ENCODE measurements around the gene FOXK2. TPM values are rescaled to one million over a fixed set of nuclear protein-coding genes. Genes with fewer than 3 reads are reported as not detected.

FOXK2 gene
- 1 to 10 TPM; 2.5 to 6.0 (median 4.4) TPM for polyA plus RNA-seq (ENCODE audit: low read depth in 6 of 6)

DNA sequence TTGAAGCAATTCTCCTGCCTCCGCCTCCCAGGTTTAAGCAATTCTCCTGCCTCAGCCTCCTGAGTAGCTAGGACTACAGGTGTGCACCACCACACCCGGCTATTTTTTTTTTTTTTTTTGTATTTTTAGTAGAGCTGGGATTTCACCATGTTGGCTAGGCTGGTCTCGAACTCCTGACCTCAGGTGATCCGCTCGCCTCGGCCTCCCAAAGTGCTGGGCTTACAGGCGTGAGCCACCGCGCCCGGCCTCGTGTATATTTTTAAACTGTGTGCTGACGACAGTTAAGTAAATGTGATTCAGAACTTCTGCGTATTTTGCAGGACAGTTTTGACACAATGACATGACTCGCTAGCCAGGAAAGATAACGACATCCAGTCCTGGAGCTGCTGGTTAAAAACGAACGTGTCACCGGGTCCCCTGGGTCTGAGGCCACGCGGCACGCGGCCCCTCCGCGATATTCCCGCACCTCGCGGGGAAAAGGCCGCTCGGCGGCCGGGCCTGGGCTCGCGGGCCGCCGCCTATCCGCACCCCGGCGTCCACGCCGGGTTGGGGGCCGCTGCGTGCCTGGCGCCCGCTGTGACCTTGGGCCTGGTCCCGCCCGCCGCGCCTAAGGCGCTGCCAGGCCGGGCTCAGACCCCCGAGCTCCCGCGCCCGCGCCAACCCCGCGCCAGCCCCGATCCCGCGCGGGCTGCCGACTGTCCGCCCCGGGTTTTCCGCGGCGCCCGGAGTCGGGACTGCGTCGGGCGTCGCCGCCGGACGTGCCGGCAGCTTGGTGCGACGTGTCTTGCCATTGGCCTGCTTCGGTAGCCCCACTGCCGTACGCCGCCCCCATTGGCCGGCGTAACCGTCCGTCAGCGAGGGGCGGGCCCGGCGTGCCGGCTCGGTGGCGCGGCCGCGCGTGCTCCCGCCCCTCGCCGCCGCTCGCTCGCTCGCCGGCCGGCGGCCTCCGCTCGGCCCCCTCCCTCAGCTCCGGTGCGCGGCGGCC, at the start of gene FOXK2:
FOXK2 (plus strand) TSS at position 907 of the 985 bp plus-strand sequence. CDS start 157 bp downstream, outside the sequence.
- ATAC-seq (ENCODE audit: low read depth in 2 of 2) (peak; percentile 94 to 95), DNase-seq (peak; percentile 97)
- no peaks in the 10 kb centered on the region for H3K27me3 Mint-ChIP-seq
- no peaks in the 10 kb centered on the region for H3K36me3 Mint-ChIP-seq
- peak within 1 kb of the TSS; percentile 87 to 98 (median 92) for H3K27ac Mint-ChIP-seq
- H3K4me3 Mint-ChIP-seq: peak within 1 kb of the TSS; percentile 90 to 97 (median 94)
- no peaks in the 10 kb centered on the region for H3K9me3 Mint-ChIP-seq
- H3K4me1 Mint-ChIP-seq: peaks cover 13 to 35% (median 22%) of the 10 kb centered on the region in 3 donors

GRCh38 chr17:82470065-82470464, 49.5 kb upstream of the FOXK2 start:
- ATAC-seq (ENCODE audit: low read depth in 2 of 2): no peak
- no peak overlapping the region for H3K4me3 Mint-ChIP-seq
- DNase-seq: no peak
- no peaks in the 10 kb centered on the region for H3K27me3 Mint-ChIP-seq
- H3K27ac Mint-ChIP-seq: no peak overlapping the region
- peaks cover 18 to 19% of the 10 kb centered on the region in 2 donors for H3K36me3 Mint-ChIP-seq
- H3K9me3 Mint-ChIP-seq: no peaks in the 10 kb centered on the region
- H3K4me1 Mint-ChIP-seq: peaks cover 0 to 4% (median under 1%) of the 10 kb centered on the region in 3 donors

DNA sequence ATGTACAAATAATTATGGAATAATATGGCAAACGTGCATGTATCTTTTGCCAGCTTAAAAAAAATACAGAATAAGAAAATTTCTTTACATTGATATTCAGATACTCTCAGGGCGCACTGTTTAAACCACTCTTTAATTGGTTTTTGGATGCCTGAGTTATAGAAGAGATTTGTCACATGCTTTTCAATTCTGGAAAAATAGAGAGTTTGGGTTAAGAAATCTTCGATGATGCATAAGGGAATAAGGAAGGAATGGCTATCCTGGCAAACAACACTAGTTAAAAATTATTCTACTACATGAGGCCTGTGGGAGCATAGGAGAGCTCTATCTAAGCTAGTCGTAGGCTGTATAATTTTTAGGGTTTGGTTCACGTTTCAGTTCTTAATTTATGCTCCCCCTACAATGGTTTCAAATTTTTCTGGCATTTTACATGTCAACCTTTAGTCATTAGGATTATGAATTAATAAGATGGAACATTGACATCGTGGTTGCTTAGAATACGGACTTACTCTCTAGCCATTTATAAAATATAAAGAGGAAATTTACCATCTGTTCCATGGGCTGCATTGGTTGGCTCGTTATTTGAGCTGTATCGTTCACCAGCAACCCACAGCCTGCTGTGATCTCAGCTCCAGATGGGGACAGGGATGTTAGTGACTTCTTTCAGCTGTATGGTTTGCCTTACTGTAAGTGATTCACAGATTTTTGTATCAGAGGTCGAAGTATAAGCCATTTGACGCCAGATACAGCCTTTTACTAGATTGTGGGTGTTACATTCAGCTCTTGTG, 45.1 kb upstream of the FOXK2 start:
- ATAC-seq (ENCODE audit: low read depth in 2 of 2) (no peak), DNase-seq (no peak)
- H3K27me3 Mint-ChIP-seq: no peaks in the 10 kb centered on the region
- H3K36me3 Mint-ChIP-seq: peaks cover 6 to 7% of the 10 kb centered on the region in 2 donors
- H3K4me3 Mint-ChIP-seq: no peak overlapping the region
- no peak overlapping the region for H3K27ac Mint-ChIP-seq
- no peaks in the 10 kb centered on the region for H3K9me3 Mint-ChIP-seq
- H3K4me1 Mint-ChIP-seq: peaks cover 0 to 4% (median 0%) of the 10 kb centered on the region in 3 donors

- DNase-seq: no peak
- no peaks in the 10 kb centered on the region for H3K27me3 Mint-ChIP-seq
- peaks cover 6 to 7% of the 10 kb centered on the region in 2 donors for H3K36me3 Mint-ChIP-seq
- H3K27ac Mint-ChIP-seq: peak overlapping the region in 1 of 6 donors; percentile 71
- peaks cover 0 to 4% (median 0%) of the 10 kb centered on the region in 3 donors for H3K4me1 Mint-ChIP-seq
- no peak for ATAC-seq (ENCODE audit: low read depth in 2 of 2)
- no peak overlapping the region for H3K4me3 Mint-ChIP-seq
- H3K9me3 Mint-ChIP-seq: no peaks in the 10 kb centered on the region
These were observed 44.1 kb upstream of the FOXK2 start for GRCh38 chr17:82475458-82475857.

DNA sequence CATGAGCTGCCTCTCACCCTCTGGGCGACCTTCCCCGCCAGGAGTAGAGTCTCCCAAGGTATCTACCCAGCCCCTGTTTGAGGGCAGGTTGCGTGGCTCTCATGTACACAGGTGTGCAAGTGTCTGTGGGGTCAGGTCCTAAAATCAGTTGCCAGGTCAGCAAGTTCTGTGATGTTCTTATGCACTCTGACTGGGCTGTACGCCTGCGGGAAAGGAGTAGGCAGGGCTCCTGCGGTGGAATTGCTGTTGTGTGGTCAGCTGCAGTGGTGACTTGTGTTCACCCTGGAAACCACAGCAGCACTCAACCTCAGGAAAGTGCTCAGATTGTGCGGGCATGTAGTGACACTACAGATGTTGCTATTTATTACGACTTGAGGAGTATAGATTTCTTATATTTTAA, 41.6 kb upstream of the FOXK2 start:
- ATAC-seq (ENCODE audit: low read depth in 2 of 2): no peak
- DNase-seq: no peak
- H3K4me3 Mint-ChIP-seq: no peak overlapping the region
- peaks cover 0 to 7% of the 10 kb centered on the region in 2 donors for H3K36me3 Mint-ChIP-seq
- H3K9me3 Mint-ChIP-seq: no peaks in the 10 kb centered on the region
- H3K27me3 Mint-ChIP-seq: no peaks in the 10 kb centered on the region
- H3K4me1 Mint-ChIP-seq: peaks cover 0 to 2% (median 0%) of the 10 kb centered on the region in 3 donors
- H3K27ac Mint-ChIP-seq: peak overlapping the region in 1 of 6 donors; percentile 62

GRCh38 chr17:82479602-82480001, 39.9 kb upstream of the FOXK2 start:
- H3K4me1 Mint-ChIP-seq: peaks cover 0 to 2% (median 0%) of the 10 kb centered on the region in 3 donors
- no peaks in the 10 kb centered on the region for H3K9me3 Mint-ChIP-seq
- peak overlapping the region in 1 of 6 donors; percentile 49 for H3K27ac Mint-ChIP-seq

GRCh38 chr17:82480318-82480717, 39.2 kb upstream of the FOXK2 start:
- Mint-ChIP-seq H3K4me3 (no peak overlapping the region), H3K4me1 (peaks cover 0 to 2% (median 0%) of the 10 kb centered on the region in 3 donors), H3K9me3 (no peaks in the 10 kb centered on the region), H3K27me3 (no peaks in the 10 kb centered on the region), H3K27ac (peak overlapping the region in 1 of 6 donors; percentile 47), H3K36me3 (peaks cover 0 to 7% of the 10 kb centered on the region in 2 donors)
- ATAC-seq (ENCODE audit: low read depth in 2 of 2) (no peak), DNase-seq (no peak)

More at GRCh38 chr17:82479602-82480001, 39.9 kb upstream of the FOXK2 start:
- no peak overlapping the region for H3K4me3 Mint-ChIP-seq
- H3K27me3 Mint-ChIP-seq: no peaks in the 10 kb centered on the region
- no peak for ATAC-seq (ENCODE audit: low read depth in 2 of 2)
- H3K36me3 Mint-ChIP-seq: peaks cover 0 to 7% of the 10 kb centered on the region in 2 donors
- DNase-seq: no peak

GRCh38 chr17:82483204-82483660, 36.3 kb upstream of the FOXK2 start:
- Mint-ChIP-seq H3K27ac (no peak overlapping the region), H3K27me3 (no peaks in the 10 kb centered on the region), H3K4me3 (peak overlapping the region in 2 of 8 donors; percentile 59 to 70), H3K9me3 (no peaks in the 10 kb centered on the region), H3K36me3 (peaks cover 0 to 1% of the 10 kb centered on the region in 2 donors), H3K4me1 (peaks cover 0 to 6% (median 4%) of the 10 kb centered on the region in 3 donors)
- DNase-seq: no peak
- no peak for ATAC-seq (ENCODE audit: low read depth in 2 of 2)

- Mint-ChIP-seq H3K4me1 (peaks cover 0 to 6% (median 4%) of the 10 kb centered on the region in 3 donors), H3K4me3 (no peak overlapping the region), H3K27ac (no peak overlapping the region), H3K27me3 (no peaks in the 10 kb centered on the region), H3K36me3 (no peaks in the 10 kb centered on the region), H3K9me3 (no peaks in the 10 kb centered on the region)
- DNase-seq (no peak), ATAC-seq (ENCODE audit: low read depth in 2 of 2) (no peak)
These were observed 35.7 kb upstream of the FOXK2 start for GRCh38 chr17:82483836-82484235.

GRCh38 chr17:82486231-82487094, 33.1 kb upstream of the FOXK2 start:
- no peaks in the 10 kb centered on the region for H3K36me3 Mint-ChIP-seq
- DNase-seq (no peak), ATAC-seq (ENCODE audit: low read depth in 2 of 2) (no peak)
- peak overlapping the region in 2 of 6 donors; percentile 65 to 78 for H3K27ac Mint-ChIP-seq
- peaks cover 0 to 4% (median 4%) of the 10 kb centered on the region in 3 donors for H3K4me1 Mint-ChIP-seq
- no peak overlapping the region for H3K4me3 Mint-ChIP-seq
- H3K27me3 Mint-ChIP-seq: no peaks in the 10 kb centered on the region
- no peaks in the 10 kb centered on the region for H3K9me3 Mint-ChIP-seq

GRCh38 chr17:82487910-82488309, 31.6 kb upstream of the FOXK2 start:
- H3K27me3 Mint-ChIP-seq: no peaks in the 10 kb centered on the region
- H3K4me1 Mint-ChIP-seq: peaks cover 0 to 6% (median 4%) of the 10 kb centered on the region in 3 donors
- no peak for DNase-seq
- no peaks in the 10 kb centered on the region for H3K9me3 Mint-ChIP-seq
- peak overlapping the region in 2 of 6 donors; percentile 53 to 87 for H3K27ac Mint-ChIP-seq
- H3K36me3 Mint-ChIP-seq: no peaks in the 10 kb centered on the region
- no peak for ATAC-seq (ENCODE audit: low read depth in 2 of 2)
- H3K4me3 Mint-ChIP-seq: no peak overlapping the region

DNA sequence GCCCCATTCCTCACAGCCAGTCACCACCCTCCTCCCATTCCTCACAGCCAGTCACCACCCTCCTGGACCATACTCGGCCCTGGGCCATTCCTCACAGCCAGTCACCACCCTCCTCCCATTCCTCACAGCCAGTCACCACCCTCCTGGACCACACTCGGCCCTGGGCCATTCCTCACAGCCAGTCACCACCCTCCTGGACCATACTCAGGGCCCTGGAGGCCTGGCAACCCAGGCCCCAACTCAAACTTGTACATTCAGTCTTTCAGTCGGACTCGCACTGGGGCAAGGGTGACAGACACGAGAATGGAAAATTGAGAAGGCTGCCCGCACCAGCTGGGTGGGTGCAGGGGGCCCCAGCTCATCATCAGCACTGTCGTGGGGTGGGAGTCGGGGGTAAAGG, 30.4 kb upstream of the FOXK2 start:
- Mint-ChIP-seq H3K4me1 (peaks cover 8 to 13% (median 8%) of the 10 kb centered on the region in 3 donors), H3K27ac (peak overlapping the region in 1 of 6 donors; percentile 66), H3K27me3 (no peaks in the 10 kb centered on the region), H3K4me3 (peak overlapping the region in 1 of 8 donors; percentile 47), H3K9me3 (no peaks in the 10 kb centered on the region), H3K36me3 (no peaks in the 10 kb centered on the region)
- DNase-seq (no peak), ATAC-seq (ENCODE audit: low read depth in 2 of 2) (no peak)
